ENCODE data around the gene TMEM178B. TPM values are rescaled to one million over a fixed set of nuclear protein-coding genes. Genes with fewer than 3 reads are reported as not detected.

TMEM178B gene
- total and polyA plus RNA-seq, 2 of the 13 experiments (the other 11 are each of a cell fraction or from before 2014, with no cell fraction given) = 0.01 to 0.02 TPM

- CTCF ChIA-PET (ENCODE audit: low intra/inter-chr PET ratio, low total read pairs) = no interaction called here
- no peak overlapping the region for H3K4me3 ChIP-seq (replicated peaks in 1 of 3; ENCODE audit: insufficient read depth in 1 of 3, low read depth in 2 of 3, low read length in 3 of 3)
- ATAC-seq (no peak), DNase-seq (ENCODE audit: low spot score) (no peak), FAIRE-seq (no peak)
- no peaks in the 10 kb centered on the region for H3K79me2 ChIP-seq (ENCODE audit: insufficient read depth, low read length)
- no peaks in the 10 kb centered on the region for H3K4me1 ChIP-seq (ENCODE audit: insufficient read depth, low read length)
- intact Hi-C loops (cut with micrococcal nuclease; ENCODE audit: unreplicated experiment) = no loop called here
- H2AFZ ChIP-seq (ENCODE audit: low read length) = no peak overlapping the region
- peaks cover 1 to 33% of the 10 kb centered on the region in 2 experiments; a peak in 1 of 5 replicates for H3K27me3 ChIP-seq (ENCODE audit: control insufficient read depth in 1 of 2, insufficient read depth in 2 of 2, low read length in 2 of 2)
- H3K36me3 ChIP-seq (replicated peaks in 1 of 2; ENCODE audit: control insufficient read depth in 1 of 2, insufficient read depth in 2 of 2, low read length in 2 of 2) = no peaks in the 10 kb centered on the region
- POLR2A ChIA-PET = no interaction called here
- no peak overlapping the region for H3K9ac ChIP-seq (ENCODE audit: insufficient read depth, low read depth, low read length)
- H3K9me3 ChIP-seq (ENCODE audit: low read length) = no peaks in the 10 kb centered on the region
- 0% methylated on average over 2 of the region's 2 CpGs for WGBS (ENCODE audit: low lambda C conversion rate)
- TF ChIP-seq RELA (CRISPR knock-in tag; IDR thresholded peaks at IDR 0.05) = no peak
- TF ChIP-seq ZFP41 (CRISPR knock-in tag; IDR thresholded peaks at IDR 0.05; ENCODE audit: borderline replicate concordance) = no peak
- TF ChIP-seq USF2 (IDR thresholded peaks at IDR 0.05; ENCODE audit: low read depth, low read length) = no peak
- TF ChIP-seq USF2 (CRISPR knock-in tag; IDR thresholded peaks at IDR 0.05; ENCODE audit: borderline replicate concordance) = no peak
- TF ChIP-seq SMAD1 (CRISPR knock-in tag; IDR thresholded peaks at IDR 0.05; ENCODE audit: borderline replicate concordance, low read depth) = no peak
- no peak overlapping the region for H3K4me2 ChIP-seq (ENCODE audit: low read depth, low read length)
- in situ Hi-C loops (cut with HindIII; ENCODE audit: extremely low pct_ligation_motif_present, low pct_unique_long_range_greater_than_20kb) = no loop called here
- no peak overlapping the region for H3K27ac ChIP-seq (ENCODE audit: extremely low read length, insufficient read depth, low read length)
- no peaks in the 10 kb centered on the region for H4K20me1 ChIP-seq (ENCODE audit: insufficient read depth, low read length)
- no TSS peak for BruUV-seq (replicated peaks)
These were observed 368.9 kb downstream of the TMEM178B start for GRCh38 chr7:141442781-141443180.

- FAIRE-seq (no peak), DNase-seq (ENCODE audit: low spot score) (no peak), ATAC-seq (no peak)
- Histone ChIP-seq H4K20me1 (ENCODE audit: insufficient read depth, low read length) (no peaks in the 10 kb centered on the region), H3K9ac (ENCODE audit: insufficient read depth, low read depth, low read length) (no peak overlapping the region), H3K36me3 (replicated peaks in 1 of 2; ENCODE audit: control insufficient read depth in 1 of 2, insufficient read depth in 2 of 2, low read length in 2 of 2) (no peaks in the 10 kb centered on the region), H3K4me3 (replicated peaks in 1 of 3; ENCODE audit: insufficient read depth in 1 of 3, low read depth in 2 of 3, low read length in 3 of 3) (no peak overlapping the region), H3K4me1 (ENCODE audit: insufficient read depth, low read length) (no peaks in the 10 kb centered on the region), H3K79me2 (ENCODE audit: insufficient read depth, low read length) (no peaks in the 10 kb centered on the region), H3K9me3 (ENCODE audit: low read length) (no peaks in the 10 kb centered on the region), H2AFZ (ENCODE audit: low read length) (no peak overlapping the region), H3K27me3 (ENCODE audit: control insufficient read depth in 1 of 2, insufficient read depth in 2 of 2, low read length in 2 of 2) (peaks cover 0 to 37% of the 10 kb centered on the region in 2 experiments; a peak in 1 of 5 replicates), H3K27ac (ENCODE audit: extremely low read length, insufficient read depth, low read length) (no peak overlapping the region), H3K4me2 (ENCODE audit: low read depth, low read length) (no peak overlapping the region)
- BruUV-seq (replicated peaks) = no TSS peak
- ChIA-PET POLR2A (no interaction called here), CTCF (ENCODE audit: low intra/inter-chr PET ratio, low total read pairs) (no interaction called here)
- in situ Hi-C loops (cut with HindIII; ENCODE audit: extremely low pct_ligation_motif_present, low pct_unique_long_range_greater_than_20kb) (no loop called here), intact Hi-C loops (cut with micrococcal nuclease; ENCODE audit: unreplicated experiment) (no loop called here)
- TF ChIP-seq GZF1 (CRISPR knock-in tag; IDR thresholded peaks at IDR 0.05) (no peak), RFX5 (IDR thresholded peaks at IDR 0.05; ENCODE audit: low read depth, low read length) (no peak), PBX2 (CRISPR knock-in tag; IDR thresholded peaks at IDR 0.05) (no peak), ZNF766 (CRISPR knock-in tag; IDR thresholded peaks at IDR 0.05; ENCODE audit: borderline replicate concordance) (no peak), MEIS2 (CRISPR knock-in tag; IDR thresholded peaks at IDR 0.05) (no peak), ZNF512B (CRISPR knock-in tag; IDR thresholded peaks at IDR 0.05; ENCODE audit: borderline replicate concordance) (no peak), ZBTB3 (CRISPR knock-in tag; IDR thresholded peaks at IDR 0.05; ENCODE audit: borderline replicate concordance, low read depth) (no peak)
- WGBS (ENCODE audit: low lambda C conversion rate) = 2% methylated on average over 3 of the region's 5 CpGs
These were observed 371.1 kb downstream of the TMEM178B start for GRCh38 chr7:141444961-141445360.

All from HepG2 (cell line).